Muscle of back (tissue), 13 donors: ENCODE results near the gene NPAT. TPM values are rescaled to one million over a fixed set of nuclear protein-coding genes. Genes with fewer than 3 reads are reported as not detected.

ENCODE experiments used
- DNase-seq, 3 donors: peaks; one replicate each; pipeline versions ENCODE4 v3.0.0 to v3.0.0-alpha.2; 2013
- long read RNA-seq, 9 donors: transcript quantifications; one replicate each; lab custom pipeline, GENCODE V29; 2026
- polyA plus RNA-seq, 10 donors: library from polyadenylated mRNA; unstranded; fragments of 120-200 nt; gene quantifications; one replicate each; pipeline ENCODE4 v1.2.1, GENCODE V29; 2013; ENCODE audit not compliant: insufficient read length in 10 of 10

Gene NPAT
- polyA plus RNA-seq, result 10 to 100 TPM in 2 of 10 donors, 1 to 10 TPM in 8; 7.2 to 10.9 (median 8.4) TPM
- long read RNA-seq, donor 1, result 0 reads
- long read RNA-seq, donor 2, result 0 reads
- long read RNA-seq, donor 3, result 0 reads
- long read RNA-seq, donor 4, result 0 reads
- long read RNA-seq, donor 5, result 0 reads
- long read RNA-seq, donor 6, result 0 reads
- long read RNA-seq, donor 7, result 0 reads
- long read RNA-seq, donor 8, partial matches to known transcripts, result 0 of 1 reads
- long read RNA-seq, donor 8, other reads (novel, unspliced or antisense), result 0 of 1 reads
- long read RNA-seq, donor 9, result 0 reads

GRCh38 chr11:108222574-108223347, at the start of gene NPAT, which contains the start of gene ATM:
TSS of gene NPAT (minus strand) at chr11:108222638. CDS start at chr11:108222536, 102 bp downstream.
TSS of gene ATM (plus strand) at chr11:108223067. CDS start at chr11:108227625, 4,558 bp downstream.
- DNase-seq, result peak; percentile 99

GRCh38 chr11:108269583-108269982, 47.1 kb upstream of the NPAT start:
- DNase-seq, result no peak

DNA sequence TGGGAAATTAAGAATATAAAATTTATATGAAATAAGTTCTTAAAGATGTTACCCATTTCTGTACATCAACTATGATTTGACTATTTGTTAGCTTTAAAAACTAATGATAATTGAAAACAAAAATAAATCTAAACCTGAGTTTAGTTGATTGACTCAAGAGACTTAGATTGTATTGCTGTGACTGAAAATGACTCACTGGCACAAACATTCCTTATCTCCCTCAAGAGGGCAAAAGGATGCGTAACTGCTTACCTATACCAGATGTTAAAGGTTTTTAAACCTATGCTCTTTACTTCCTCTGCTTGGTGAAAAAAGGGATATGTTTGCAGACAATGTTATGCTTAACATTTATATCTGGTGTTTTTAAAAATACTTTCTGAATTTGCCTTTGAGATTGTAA, 30.7 kb upstream of the NPAT start:
- DNase-seq, result no peak

DNA sequence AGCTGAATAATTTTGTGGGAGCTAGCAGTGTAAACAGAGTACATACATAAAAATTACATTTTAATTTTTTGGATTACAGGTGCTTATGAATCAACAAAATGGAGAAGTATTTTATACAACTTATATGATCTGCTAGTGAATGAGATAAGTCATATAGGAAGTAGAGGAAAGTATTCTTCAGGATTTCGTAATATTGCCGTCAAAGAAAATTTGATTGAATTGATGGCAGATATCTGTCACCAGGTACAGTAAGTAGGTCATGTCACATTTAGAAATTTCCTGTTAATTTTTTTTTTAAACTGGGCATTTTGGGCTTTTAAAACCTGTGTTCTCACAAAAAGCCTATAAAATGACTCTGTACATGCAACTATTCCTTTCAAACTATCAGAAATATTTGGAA, 24.4 kb upstream of the NPAT start:
- DNase-seq, result no peak

GRCh38 chr11:108246308-108246707, 23.9 kb upstream of the NPAT start:
- no peak for DNase-seq

- DNase-seq, result no peak
Measured at GRCh38 chr11:108242422-108242821, 20.0 kb upstream of the NPAT start.

DNA sequence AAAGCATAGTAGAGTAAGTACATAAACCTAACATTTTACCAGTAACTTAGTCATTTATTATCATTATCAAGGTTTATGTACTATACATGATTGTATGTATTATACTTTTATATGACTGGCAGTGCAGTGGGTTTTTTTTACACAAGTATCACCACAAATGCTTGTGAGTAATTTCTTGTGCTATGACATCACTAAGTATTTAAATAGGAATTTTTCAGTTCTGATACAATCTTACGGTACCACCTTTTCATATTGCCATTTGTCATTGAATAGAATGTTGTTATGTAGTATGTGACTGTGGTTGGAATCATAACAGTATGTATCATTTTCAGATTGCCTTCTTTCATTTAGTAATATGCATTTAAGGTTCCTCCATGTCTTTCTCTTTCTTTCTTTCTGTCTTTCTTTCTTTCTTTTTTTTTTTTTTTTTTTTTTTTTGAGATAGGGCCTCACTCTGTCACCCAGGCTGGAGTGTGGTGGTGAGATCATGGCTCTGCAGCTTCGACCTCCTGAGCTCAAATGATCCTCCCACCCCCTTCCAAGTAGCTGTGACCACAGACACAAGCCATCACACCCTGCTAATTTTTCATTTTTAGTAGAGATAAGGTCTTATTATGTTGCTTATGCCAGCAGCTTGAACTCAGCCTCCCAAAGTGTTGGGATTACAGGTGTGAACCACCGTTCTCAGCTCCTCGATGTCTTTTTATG, 19.0 kb upstream of the NPAT start:
- DNase-seq, result no peak

GRCh38 chr11:108239076-108239475, 16.6 kb upstream of the NPAT start:
- DNase-seq, result no peak

DNA sequence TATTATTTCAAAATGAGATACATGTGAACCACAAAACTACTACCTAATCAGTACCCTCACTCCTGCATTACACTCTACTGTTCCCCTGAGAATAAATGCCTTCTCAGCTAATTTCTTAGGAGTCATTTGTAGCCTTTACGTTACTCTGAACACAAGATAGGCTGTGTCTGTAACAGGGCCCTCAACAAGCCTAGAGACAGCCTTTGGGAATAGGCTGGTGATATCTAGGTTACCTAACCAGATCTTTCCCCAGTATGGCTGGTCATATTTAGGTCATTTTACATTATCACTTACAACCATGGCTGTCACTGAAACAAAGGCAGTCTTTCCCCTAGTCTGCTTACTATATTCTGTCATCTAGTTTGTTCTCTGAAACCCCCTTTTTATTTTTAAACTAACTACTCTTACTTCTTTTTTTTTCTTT, 14.6 kb upstream of the NPAT start:
- DNase-seq, result no peak

GRCh38 chr11:108235633-108236032, 13.2 kb upstream of the NPAT start:
- DNase-seq, result no peak

GRCh38 chr11:108235192-108235591, 12.8 kb upstream of the NPAT start:
- DNase-seq, result no peak

- no peak for DNase-seq
Measured at GRCh38 chr11:108233277-108233945, 11.0 kb upstream of the NPAT start.

DNA sequence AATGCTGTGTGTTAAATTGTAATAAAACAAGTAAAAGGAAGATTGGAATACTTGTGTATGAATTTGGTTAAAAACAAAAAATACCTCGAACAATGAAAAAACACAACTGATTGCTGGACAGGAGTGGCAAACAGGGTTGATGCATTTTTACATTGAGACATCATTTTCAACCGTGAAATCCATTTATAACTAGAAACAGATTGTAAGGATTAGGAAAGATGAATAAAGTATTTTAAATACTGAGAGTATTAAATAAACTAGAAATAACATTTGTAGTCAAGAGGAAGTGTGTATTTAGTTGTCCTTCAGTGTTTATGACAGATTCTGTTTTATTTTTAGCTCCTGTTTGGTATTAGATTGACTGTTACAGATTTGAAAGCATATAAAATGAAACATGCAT, 5.8 kb upstream of the NPAT start:
- DNase-seq, result no peak

DNA sequence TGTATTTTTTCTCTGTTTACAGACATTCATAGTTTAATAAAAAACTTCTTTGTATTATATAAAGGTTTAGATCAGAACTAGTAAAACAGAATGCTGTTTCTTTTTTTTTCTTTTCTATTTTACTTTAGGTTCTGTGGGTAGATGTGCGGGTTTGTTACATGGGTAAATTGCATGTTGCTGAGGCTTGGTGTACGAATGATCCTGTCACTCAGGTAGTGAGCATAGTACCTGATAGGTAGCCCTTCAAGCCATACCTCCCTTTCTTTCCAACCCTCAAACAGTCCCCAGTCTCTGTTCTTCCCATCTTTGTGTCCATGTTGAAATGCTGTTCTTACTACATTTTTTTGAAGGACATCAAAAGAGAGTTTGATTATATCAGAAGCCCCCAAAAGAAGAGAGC, 3.6 kb upstream of the NPAT start:
- no peak for DNase-seq

- peak in 1 of 3 donors; percentile 7 for DNase-seq
Measured at GRCh38 chr11:108224911-108225786, 2.7 kb upstream of the NPAT start.

DNA sequence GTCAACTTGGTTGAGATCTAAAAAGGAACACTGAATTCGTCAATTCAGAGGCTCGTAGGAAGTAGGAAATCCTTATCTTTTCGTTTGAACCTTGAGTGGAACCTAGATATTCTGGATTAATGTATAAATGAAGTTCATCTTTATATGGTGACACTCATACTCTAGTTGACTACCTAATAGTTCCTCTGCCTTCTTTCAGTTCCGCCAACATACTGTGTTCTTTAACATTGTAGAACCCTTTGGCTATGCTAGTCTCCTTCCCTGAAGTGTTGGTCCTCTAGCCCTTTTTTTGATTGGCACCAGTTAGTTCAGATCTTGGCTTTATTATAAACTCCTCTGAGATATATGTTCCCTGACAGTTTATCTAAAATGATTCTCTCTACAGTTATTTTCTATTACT, 1.9 kb upstream of the NPAT start:
- no peak for DNase-seq

DNA sequence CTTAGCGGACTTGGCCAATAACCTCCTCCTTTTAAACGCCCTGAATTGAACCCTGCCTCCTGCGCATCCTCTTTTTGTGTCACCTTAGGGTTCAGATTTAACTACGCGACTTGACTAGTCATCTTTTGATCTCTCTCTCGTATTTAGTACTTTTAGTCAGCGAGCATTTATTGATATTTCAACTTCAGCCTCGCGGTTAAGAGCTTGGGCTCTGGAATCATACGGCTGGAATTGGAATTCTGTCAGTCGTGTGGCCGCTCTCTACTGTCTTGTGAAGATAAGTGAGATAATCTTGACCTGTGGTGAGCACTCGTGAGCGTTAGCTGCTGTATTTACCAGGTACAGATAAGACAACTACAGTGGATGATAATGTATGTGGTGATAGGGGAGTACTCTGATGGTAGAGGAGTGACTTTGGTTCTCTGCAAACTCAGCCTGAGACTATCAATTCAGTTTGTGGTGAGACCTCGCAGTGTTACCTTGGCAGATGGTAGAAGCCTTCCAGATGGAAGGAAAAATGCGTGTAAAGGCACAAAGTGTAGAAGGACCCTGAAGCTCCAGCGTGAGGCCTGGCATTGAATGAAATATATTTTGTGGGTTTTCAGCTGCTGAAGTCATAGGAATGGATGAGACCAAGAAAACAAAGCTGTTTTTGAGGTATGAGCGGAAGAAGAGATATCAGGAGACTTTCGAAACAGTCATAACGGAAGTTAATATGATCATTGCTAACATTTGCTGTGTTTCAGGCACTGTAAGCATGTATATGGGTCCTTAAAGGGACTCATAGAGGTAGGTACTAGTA, 1.1 kb upstream of the NPAT start:
- no peak for DNase-seq

- DNase-seq, result peak in 2 of 3 donors; percentile 10 to 18
Measured at GRCh38 chr11:108221911-108222573, 396 bp downstream of the NPAT start.

DNA sequence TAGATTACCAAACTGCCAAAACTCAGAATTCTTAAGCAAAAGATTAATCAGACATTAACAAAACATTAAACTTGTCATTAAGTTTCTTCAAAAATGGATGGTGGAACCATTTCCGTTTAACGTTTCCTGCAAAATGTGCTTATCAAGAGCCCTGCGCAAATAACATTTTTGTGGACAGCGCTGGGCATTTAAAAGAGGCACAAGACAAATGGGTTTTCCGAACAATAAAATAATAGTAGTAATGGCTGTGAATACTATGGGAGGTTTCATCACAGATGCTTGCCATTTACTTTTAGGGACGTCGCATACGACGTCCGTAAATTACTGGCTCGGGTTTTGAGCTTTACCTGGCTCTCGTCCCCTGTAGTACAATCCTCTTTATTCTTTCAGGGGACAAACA, 1.1 kb downstream of the NPAT start:
- peak in 2 of 3 donors; percentile 16 to 51 for DNase-seq
